ENCODE data around the gene OR51A2.
"Not testable (repeated sequence)": the region's sequence is repeated elsewhere in the genome, so short reads cannot be mapped to it uniquely, and the experiment has no call there.

The OR51A2 gene, protein sequence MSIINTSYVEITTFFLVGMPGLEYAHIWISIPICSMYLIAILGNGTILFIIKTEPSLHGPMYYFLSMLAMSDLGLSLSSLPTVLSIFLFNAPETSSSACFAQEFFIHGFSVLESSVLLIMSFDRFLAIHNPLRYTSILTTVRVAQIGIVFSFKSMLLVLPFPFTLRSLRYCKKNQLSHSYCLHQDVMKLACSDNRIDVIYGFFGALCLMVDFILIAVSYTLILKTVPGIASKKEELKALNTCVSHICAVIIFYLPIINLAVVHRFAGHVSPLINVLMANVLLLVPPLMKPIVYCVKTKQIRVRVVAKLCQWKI

GRCh38 chr11:4955613-4956012 is at the start of gene OR51A2:
Gene OR51A2 (minus strand): TSS chr11:4955713. CDS start chr11:4955713, 0 bp downstream.
- not testable (repeated sequence) for DNase-seq (ENCODE audit: low read depth)

GRCh38 chr11:5004424-5005274 is 49.1 kb upstream of the OR51A2 start:
- peak; percentile 66 for DNase-seq (ENCODE audit: low read depth)

DNA sequence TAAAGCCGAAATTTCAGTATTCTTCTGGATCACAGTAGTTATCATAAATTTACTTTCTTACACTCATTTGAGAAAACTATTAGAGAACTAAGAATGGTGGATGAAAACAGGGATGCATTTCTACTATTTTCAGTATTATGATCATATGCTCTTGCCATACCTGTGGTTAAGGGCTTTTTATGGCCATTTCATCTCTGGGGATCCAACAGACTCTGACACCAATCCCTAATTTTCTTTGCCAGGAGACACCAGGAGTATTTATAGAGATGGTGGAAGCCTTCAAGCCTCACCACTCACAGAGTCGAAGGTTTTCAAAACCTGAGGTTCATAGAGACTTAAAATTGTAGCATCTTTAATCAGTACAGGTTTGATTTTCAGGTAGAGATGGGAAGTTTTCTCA is 39.0 kb upstream of the OR51A2 start, which contains the start of gene OR51L1:
Gene OR51L1 (plus strand): TSS at position 301 of the 400 bp plus-strand sequence. CDS start 4,132 bp downstream, outside the sequence.
- no peak for DNase-seq (ENCODE audit: low read depth)

DNA sequence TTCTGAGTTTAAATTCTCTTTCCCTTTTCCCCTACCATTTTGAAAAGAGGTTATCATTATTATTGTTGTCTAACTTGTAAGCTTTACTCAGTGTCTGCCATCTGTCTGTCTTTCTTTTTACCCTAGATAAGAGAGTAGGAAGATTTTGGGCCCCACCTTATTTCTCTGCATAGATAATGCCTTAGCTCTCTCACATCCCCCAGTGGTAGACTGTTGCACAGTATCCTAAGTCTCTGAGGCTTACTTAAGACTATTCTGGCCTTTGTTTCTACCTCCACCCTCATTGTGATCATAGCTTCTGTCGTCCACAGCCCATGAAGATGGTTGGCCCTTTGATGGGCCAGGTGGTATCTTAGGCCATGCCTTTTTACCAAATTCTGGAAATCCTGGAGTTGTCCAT is 35.5 kb upstream of the OR51A2 start:
- DNase-seq (ENCODE audit: low read depth) = peak; percentile 15

GRCh38 chr11:4983841-4984240 is 28.3 kb upstream of the OR51A2 start:
- no peak for DNase-seq (ENCODE audit: low read depth)

GRCh38 chr11:4982678-4983077 is 27.2 kb upstream of the OR51A2 start:
- no peak for DNase-seq (ENCODE audit: low read depth)

DNA sequence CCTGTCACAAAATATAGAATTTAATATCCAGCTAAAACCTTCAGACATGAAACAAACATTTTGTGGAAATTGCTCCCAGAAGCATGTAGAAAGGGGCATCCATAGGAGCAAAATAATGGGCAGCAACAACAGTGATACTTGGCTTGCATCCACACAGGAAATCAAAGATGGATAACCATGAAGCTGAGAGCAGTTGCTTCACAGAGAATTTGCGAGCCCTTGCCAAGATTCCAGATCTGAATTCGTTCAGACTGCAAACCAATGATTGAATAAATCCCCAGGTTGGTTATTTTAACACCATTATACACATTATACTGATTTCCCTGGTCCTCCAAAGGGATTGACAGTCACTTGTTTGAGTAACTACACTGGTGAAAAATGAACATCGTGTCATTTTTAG is 23.5 kb upstream of the OR51A2 start:
- DNase-seq (ENCODE audit: low read depth) = no peak

DNA sequence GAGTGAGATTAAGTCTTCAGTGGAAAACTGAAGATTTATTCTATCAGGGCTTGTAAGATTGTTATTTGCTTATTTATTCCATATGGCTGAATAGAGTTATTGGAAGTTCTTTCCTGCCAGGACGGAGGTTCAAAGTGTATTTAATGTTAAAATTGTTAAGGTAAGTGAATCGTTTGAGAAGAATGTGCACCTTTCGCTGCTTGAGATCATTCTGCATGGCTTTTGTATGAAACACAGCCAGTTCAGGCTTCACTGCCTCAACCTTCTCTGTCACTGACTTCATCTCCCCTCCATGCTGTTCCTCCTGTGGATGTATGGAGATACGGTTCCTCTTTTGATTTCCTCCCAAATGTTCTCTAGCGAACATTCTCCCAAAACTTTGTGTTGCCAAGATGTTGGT is 19.9 kb upstream of the OR51A2 start:
- no peak for DNase-seq (ENCODE audit: low read depth)

DNA sequence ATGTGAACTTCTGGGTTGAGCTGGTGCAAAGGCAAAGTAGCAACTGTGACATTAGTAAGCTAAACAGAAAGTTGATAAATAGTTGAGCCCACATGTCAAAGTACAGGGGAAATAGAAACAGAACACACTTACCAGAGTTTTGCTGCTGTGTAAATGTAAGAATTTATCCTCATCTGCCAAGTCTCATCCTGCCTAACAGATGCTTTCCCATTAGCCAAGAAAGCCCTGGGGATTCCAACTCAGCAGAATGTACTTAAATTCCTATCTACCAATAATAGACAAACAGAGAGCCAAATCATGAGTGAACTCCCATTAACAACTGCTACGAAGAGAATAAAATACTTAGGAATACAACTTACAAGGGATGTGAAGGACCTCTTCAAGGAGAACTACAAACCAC is 7.3 kb upstream of the OR51A2 start:
- DNase-seq (ENCODE audit: low read depth) = no peak

- no peak for DNase-seq (ENCODE audit: low read depth)
These were observed 5.4 kb upstream of the OR51A2 start for GRCh38 chr11:4960877-4961276.

DNA sequence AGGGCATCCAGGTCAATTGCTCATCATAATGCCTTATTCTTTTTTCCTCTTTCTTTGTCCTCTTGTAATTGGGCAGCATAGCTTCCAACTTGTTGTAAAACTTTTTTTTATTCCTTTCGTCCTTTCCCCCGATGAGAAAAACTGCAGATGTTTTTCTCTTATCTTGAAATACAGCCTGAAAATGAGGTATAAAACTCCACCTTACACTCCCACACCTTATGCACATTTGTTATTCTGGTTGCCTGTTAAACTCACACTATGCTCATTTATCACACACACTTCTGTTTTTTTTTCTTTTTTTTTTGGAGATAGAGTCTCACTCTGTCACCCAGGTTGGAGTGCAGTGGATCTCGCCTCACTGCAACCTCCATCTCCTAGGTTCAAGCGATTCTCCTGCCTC is 1.9 kb upstream of the OR51A2 start:
- no peak for DNase-seq (ENCODE audit: low read depth)

DNA sequence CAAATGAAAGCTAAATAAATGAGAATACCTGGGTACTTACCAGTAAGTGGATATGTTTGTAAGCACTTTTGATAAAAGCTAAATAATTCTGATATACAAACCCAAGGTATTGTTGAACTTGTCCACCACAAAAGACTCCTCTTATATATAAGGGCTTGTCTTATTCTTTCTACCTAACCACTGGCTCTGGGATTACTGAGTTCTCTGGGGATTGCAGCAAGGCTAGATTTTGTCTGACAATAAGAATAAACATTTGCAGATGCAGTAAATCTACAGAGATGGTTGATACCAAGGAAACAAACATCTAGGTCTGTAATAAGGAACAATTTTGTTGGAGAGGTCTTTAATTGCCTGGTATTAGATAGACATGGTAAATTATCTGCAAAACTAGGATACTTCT is 8.0 kb downstream of the OR51A2 start, which contains the start of gene OR51A4:
Gene OR51A4 (minus strand): TSS at position 101 of the 400 bp plus-strand sequence. CDS start 505 bp downstream, outside the sequence.
- no peak for DNase-seq (ENCODE audit: low read depth)

GRCh38 chr11:4936745-4937144 is 18.8 kb downstream of the OR51A2 start:
- DNase-seq (ENCODE audit: low read depth) = no peak

GRCh38 chr11:4932751-4933150 is 22.8 kb downstream of the OR51A2 start:
- no peak for DNase-seq (ENCODE audit: low read depth)

GRCh38 chr11:4926608-4927007 is 28.9 kb downstream of the OR51A2 start:
- peak; percentile 24 for DNase-seq (ENCODE audit: low read depth)

DNA sequence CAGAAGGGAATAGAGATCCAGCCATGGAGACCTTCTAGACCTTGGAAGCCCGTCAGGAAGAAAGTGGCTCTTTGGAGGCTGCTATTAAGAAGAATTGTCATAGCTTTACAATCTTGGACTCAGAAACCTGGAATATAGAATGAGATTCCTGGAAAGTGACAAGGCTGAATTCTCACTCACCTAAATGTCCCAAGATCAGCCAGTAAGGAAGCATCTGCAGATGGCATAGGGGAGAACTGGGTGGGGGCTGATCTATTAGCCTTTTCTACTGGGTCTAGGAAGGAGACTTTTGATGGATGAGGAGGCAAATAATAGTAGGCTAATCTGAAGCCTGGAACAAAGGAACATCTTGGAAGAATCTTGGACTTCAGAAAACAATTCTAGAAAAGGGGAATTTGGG is 31.3 kb downstream of the OR51A2 start, which contains the start of gene OR51G1:
Gene OR51G1 (minus strand): TSS at position 101 of the 400 bp plus-strand sequence. CDS start 0 bp downstream, at position 101.
- DNase-seq (ENCODE audit: low read depth) = no peak

GRCh38 chr11:4922304-4922703 is 33.2 kb downstream of the OR51A2 start:
- DNase-seq (ENCODE audit: low read depth) = no peak

GRCh38 chr11:4921796-4922195 is 33.7 kb downstream of the OR51A2 start:
- no peak for DNase-seq (ENCODE audit: low read depth)

- no peak for DNase-seq (ENCODE audit: low read depth)
These were observed 36.3 kb downstream of the OR51A2 start, which contains the start of gene OR51G2 for GRCh38 chr11:4919250-4919649. Gene OR51G2 (minus strand): TSS chr11:4919350. CDS start chr11:4915663, 3,687 bp downstream.

- no peak for DNase-seq (ENCODE audit: low read depth)
These were observed 38.9 kb downstream of the OR51A2 start for GRCh38 chr11:4916581-4916980.
